Thoracic aorta (tissue), 2 donors: Measurements from ENCODE around the gene ECD. TPM values are rescaled to one million over a fixed set of nuclear protein-coding genes. Genes with fewer than 3 reads are reported as not detected.
A peak's percentile ranks its signal among the peaks of the same experiment; 100 is the strongest.
"Not testable (repeated sequence)": the region's sequence is repeated elsewhere in the genome, so short reads cannot be mapped to it uniquely, and the experiment has no call there.

ENCODE experiments used
- ATAC-seq: fragments of 150-250 bp; one replicate; pipeline ENCODE4 v1.8.0; 2017; ENCODE audit warnings: low read depth; ENCODE audit not compliant: insufficient number of reproducible peaks, low FRiP score
- DNase-seq: peaks from one replicate; pipeline ENCODE4 v3.0.0-alpha.2; 2020; ENCODE audit warnings: low spot score
- H3K27ac ChIP-seq, 2 donors: fragments of 200-600 bp; sonication (generic); 1 replicate in 1 of 2; 2 replicates in 1 of 2; pipeline ENCODE4 v1.5.1; 2016; ENCODE audit warnings: mild to moderate bottlenecking in 2 of 2, moderate library complexity in 2 of 2
- H3K27me3 ChIP-seq: fragments of 200-600 bp; sonication (generic); replicated peaks from 2 replicates; pipeline ENCODE4 v1.6.0; 2016; ENCODE audit warnings: mild to moderate bottlenecking; ENCODE audit not compliant: insufficient read depth
- H3K36me3 ChIP-seq: fragments of 200-600 bp; sonication (generic); one replicate; pipeline ENCODE4 v1.5.1; 2016
- H3K4me1 ChIP-seq, 2 donors: fragments of 200-600 bp; sonication (generic); 1 replicate in 1 of 2; 2 replicates in 1 of 2; pipeline versions ENCODE4 v1.5.1 to v1.6.0; 2016; ENCODE audit warnings: low read depth in 2 of 2, mild to moderate bottlenecking in 1 of 2; ENCODE audit not compliant: control insufficient read depth in 1 of 2
- H3K4me3 ChIP-seq: fragments of 200-600 bp; sonication (generic); 2 replicates; pipeline ENCODE4 v1.5.1; 2016; ENCODE audit warnings: mild to moderate bottlenecking
- H3K9me3 ChIP-seq: fragments of 200-600 bp; sonication (generic); 2 replicates; pipeline ENCODE4 v1.5.1; 2016
- CTCF ChIP-seq: fragments of 200-600 bp; sonication (generic); IDR thresholded peaks from one replicate; pipeline ENCODE4 v1.5.1; 2019; ENCODE audit warnings: antibody characterized with exemption
- total RNA-seq, 2 donors: library from RNA; depleted of rRNA; stranded (reverse); fragments of >200 nt; gene quantifications; one replicate each; pipeline versions ENCODE4 v1.1.0 to v1.2.3, GENCODE V29; 2016

ECD gene
- total RNA-seq, 2 donors from 2014 or later: 34.8 to 39.2 TPM

GRCh38 chr10:73116017-73116416 is 51.8 kb downstream of the ECD start:
- no peak for ATAC-seq
- TF ChIP-seq CTCF: no peak
- H3K9me3 ChIP-seq: no peaks in the 10 kb centered on the region
- no peak overlapping the region for H3K27ac ChIP-seq
- H3K36me3 ChIP-seq: no peaks in the 10 kb centered on the region
- no peak for DNase-seq
- no peak overlapping the region for H3K4me3 ChIP-seq
- H3K4me1 ChIP-seq: peaks cover 8 to 16% of the 10 kb centered on the region in 2 donors
- H3K27me3 ChIP-seq: no peaks in the 10 kb centered on the region

- Histone ChIP-seq H3K9me3 (no peaks in the 10 kb centered on the region), H3K27me3 (no peaks in the 10 kb centered on the region), H3K36me3 (no peaks in the 10 kb centered on the region), H3K27ac (no peak overlapping the region), H3K4me3 (no peak overlapping the region), H3K4me1 (peaks cover 8 to 18% of the 10 kb centered on the region in 2 donors)
- ATAC-seq: no peak
- no peak for DNase-seq
- no peak for TF ChIP-seq CTCF
Observed at GRCh38 chr10:73113551-73113950, 54.3 kb downstream of the ECD start.

- peak overlapping the region in 1 of 2 donors; percentile 87 for H3K27ac ChIP-seq
Observed at GRCh38 chr10:73112032-73112431, 55.8 kb downstream of the ECD start.

GRCh38 chr10:73110345-73110849 is 57.4 kb downstream of the ECD start, which contains the start of gene NUDT13:
Gene NUDT13, plus strand, starts transcription at chr10:73110455. Its CDS starts 3,911 bp downstream, at chr10:73114366.
- no peaks in the 10 kb centered on the region for H3K9me3 ChIP-seq
- peak within 1 kb of the TSS; percentile 79 for H3K4me3 ChIP-seq
- H3K4me1 ChIP-seq: peaks cover 0 to 10% of the 10 kb centered on the region in 2 donors
- ATAC-seq (peak; percentile 89), DNase-seq (peak; percentile 21)
- H3K36me3 ChIP-seq: no peaks in the 10 kb centered on the region
- H3K27ac ChIP-seq: peak within 1 kb of the TSS; percentile 72 to 87
- no peak for TF ChIP-seq CTCF
- H3K27me3 ChIP-seq: no peaks in the 10 kb centered on the region

More at GRCh38 chr10:73112032-73112431, 55.8 kb downstream of the ECD start:
- not testable (repeated sequence) for ATAC-seq, H3K4me1 ChIP-seq, H3K9me3 ChIP-seq, H3K36me3 ChIP-seq, H3K27me3 ChIP-seq, DNase-seq, H3K4me3 ChIP-seq

GRCh38 chr10:73109248-73109652 is 58.6 kb downstream of the ECD start:
- not testable (repeated sequence) for ATAC-seq

GRCh38 chr10:73106301-73106700 is 61.5 kb downstream of the ECD start:
- Histone ChIP-seq H3K4me1 (peaks cover 0 to 5% of the 10 kb centered on the region in 2 donors), H3K9me3 (no peaks in the 10 kb centered on the region), H3K27ac (no peak overlapping the region), H3K36me3 (no peaks in the 10 kb centered on the region), H3K4me3 (no peak overlapping the region), H3K27me3 (no peaks in the 10 kb centered on the region)
- no peak for TF ChIP-seq CTCF
- ATAC-seq: no peak
- DNase-seq: no peak

More at GRCh38 chr10:73109248-73109652, 58.6 kb downstream of the ECD start:
- H3K9me3 ChIP-seq, H3K4me1 ChIP-seq, H3K27me3 ChIP-seq, H3K36me3 ChIP-seq, DNase-seq, H3K27ac ChIP-seq, H3K4me3 ChIP-seq: not testable (repeated sequence)
